Measurements from ENCODE around the gene ZNF692. TPM values are rescaled to one million over a fixed set of nuclear protein-coding genes. Genes with fewer than 3 reads are reported as not detected.

Gene ZNF692
- total and polyA plus RNA-seq, 2 of the 13 experiments (the other 11 are each of a cell fraction or from before 2014, with no cell fraction given) = 27.3 to 45.8 TPM

- TF ChIP-seq ZNF407 (CRISPR knock-in tag; IDR thresholded peaks at IDR 0.05; ENCODE audit: not compliant biosample characterization) (peak; percentile 15), POGZ (CRISPR knock-in tag; IDR thresholded peaks at IDR 0.05) (no peak; the same call in 1 of the 2 replicates), BRCA1 (CRISPR knock-in tag; IDR thresholded peaks at IDR 0.05) (no peak), GABPB1 (CRISPR knock-in tag; IDR thresholded peaks at IDR 0.05) (no peak), ZNF674 (CRISPR knock-in tag; IDR thresholded peaks at IDR 0.05; ENCODE audit: low read depth) (0 out of 2 replicates have a peak, but pooled peaks have one; percentile 50), ZNF503 (CRISPR knock-in tag; IDR thresholded peaks at IDR 0.05) (0 out of 2 replicates have a peak, but pooled peaks have one; percentile 8), KMT2A (CRISPR knock-in tag; IDR thresholded peaks at IDR 0.05) (no peak), SP5 (CRISPR knock-in tag; IDR thresholded peaks at IDR 0.05; ENCODE audit: borderline replicate concordance, low read depth) (no peak), GATA4 (IDR thresholded peaks at IDR 0.05; ENCODE audit: borderline replicate concordance, low read depth) (0 out of 2 replicates have a peak, but pooled peaks have one; percentile 13)
- TF ChIP-seq, protein P1, sequence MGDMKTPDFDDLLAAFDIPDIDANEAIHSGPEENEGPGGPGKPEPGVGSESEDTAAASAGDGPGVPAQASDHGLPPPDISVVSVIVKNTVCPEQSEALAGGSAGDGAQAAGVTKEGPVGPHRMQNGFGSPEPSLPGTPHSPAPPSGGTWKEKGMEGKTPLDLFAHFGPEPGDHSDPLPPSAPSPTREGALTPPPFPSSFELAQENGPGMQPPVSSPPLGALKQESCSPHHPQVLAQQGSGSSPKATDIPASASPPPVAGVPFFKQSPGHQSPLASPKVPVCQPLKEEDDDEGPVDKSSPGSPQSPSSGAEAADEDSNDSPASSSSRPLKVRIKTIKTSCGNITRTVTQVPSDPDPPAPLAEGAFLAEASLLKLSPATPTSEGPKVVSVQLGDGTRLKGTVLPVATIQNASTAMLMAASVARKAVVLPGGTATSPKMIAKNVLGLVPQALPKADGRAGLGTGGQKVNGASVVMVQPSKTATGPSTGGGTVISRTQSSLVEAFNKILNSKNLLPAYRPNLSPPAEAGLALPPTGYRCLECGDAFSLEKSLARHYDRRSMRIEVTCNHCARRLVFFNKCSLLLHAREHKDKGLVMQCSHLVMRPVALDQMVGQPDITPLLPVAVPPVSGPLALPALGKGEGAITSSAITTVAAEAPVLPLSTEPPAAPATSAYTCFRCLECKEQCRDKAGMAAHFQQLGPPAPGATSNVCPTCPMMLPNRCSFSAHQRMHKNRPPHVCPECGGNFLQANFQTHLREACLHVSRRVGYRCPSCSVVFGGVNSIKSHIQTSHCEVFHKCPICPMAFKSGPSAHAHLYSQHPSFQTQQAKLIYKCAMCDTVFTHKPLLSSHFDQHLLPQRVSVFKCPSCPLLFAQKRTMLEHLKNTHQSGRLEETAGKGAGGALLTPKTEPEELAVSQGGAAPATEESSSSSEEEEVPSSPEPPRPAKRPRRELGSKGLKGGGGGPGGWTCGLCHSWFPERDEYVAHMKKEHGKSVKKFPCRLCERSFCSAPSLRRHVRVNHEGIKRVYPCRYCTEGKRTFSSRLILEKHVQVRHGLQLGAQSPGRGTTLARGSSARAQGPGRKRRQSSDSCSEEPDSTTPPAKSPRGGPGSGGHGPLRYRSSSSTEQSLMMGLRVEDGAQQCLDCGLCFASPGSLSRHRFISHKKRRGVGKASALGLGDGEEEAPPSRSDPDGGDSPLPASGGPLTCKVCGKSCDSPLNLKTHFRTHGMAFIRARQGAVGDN (CRISPR knock-in tag; IDR thresholded peaks at IDR 0.05) = peak; percentile 96
- TF ChIP-seq, protein P2, sequence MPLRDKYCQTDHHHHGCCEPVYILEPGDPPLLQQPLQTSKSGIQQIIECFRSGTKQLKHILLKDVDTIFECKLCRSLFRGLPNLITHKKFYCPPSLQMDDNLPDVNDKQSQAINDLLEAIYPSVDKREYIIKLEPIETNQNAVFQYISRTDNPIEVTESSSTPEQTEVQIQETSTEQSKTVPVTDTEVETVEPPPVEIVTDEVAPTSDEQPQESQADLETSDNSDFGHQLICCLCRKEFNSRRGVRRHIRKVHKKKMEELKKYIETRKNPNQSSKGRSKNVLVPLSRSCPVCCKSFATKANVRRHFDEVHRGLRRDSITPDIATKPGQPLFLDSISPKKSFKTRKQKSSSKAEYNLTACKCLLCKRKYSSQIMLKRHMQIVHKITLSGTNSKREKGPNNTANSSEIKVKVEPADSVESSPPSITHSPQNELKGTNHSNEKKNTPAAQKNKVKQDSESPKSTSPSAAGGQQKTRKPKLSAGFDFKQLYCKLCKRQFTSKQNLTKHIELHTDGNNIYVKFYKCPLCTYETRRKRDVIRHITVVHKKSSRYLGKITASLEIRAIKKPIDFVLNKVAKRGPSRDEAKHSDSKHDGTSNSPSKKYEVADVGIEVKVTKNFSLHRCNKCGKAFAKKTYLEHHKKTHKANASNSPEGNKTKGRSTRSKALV (CRISPR knock-in tag; IDR thresholded peaks at IDR 0.05) = no peak
Observed at GRCh38 chr1:248872752-248873408, 14.0 kb upstream of the ZNF692 start (continued).

Measured in HepG2 (cell line).